ENCODE measurements around the gene SFTPD.
"Not testable (repeated sequence)": the region's sequence is repeated elsewhere in the genome, so short reads cannot be mapped to it uniquely, and the experiment has no call there.

The SFTPD gene

GRCh38 chr10:79923669-79924068 lies 25.2 kb downstream of the SFTPD start:
- no peak for DNase-seq

- no peak for DNase-seq
Observed at GRCh38 chr10:79923145-79923544, 25.8 kb downstream of the SFTPD start.

DNA sequence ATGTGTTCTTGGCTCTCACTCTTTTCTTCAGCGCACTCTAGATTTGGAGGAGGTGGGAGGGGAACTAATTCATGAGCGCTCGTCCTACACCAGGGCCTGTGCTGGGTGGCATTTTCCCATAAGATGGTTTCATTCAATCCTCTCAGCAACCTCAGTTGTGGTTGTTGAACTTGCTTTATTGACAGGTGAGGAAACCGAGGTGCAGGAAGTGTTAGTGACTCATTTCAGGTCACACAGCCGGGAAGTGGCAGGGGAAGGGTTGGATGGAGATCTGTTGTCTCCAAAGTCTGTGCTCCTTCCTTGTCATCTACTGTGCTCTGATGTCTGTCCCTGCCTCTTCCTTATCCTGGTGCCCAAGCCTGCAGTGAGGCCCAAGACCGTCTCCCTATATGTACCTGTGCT lies 26.9 kb downstream of the SFTPD start:
- not testable (repeated sequence) for DNase-seq

- DNase-seq: not testable (repeated sequence)
Observed at GRCh38 chr10:79915838-79916237, 33.1 kb downstream of the SFTPD start.

- DNase-seq: not testable (repeated sequence)
Observed at GRCh38 chr10:79914512-79914911, 34.4 kb downstream of the SFTPD start.

- no peak for DNase-seq
Observed at GRCh38 chr10:79910836-79911235, 38.1 kb downstream of the SFTPD start.

- DNase-seq: no peak
Observed at GRCh38 chr10:79910344-79910743, 38.6 kb downstream of the SFTPD start.

- peak; percentile 46 for DNase-seq
Observed at GRCh38 chr10:79905322-79906314, 43.3 kb downstream of the SFTPD start.

GRCh38 chr10:79904671-79905321 lies 44.1 kb downstream of the SFTPD start:
- no peak for DNase-seq

GRCh38 chr10:79901571-79901970 lies 47.3 kb downstream of the SFTPD start:
- DNase-seq: not testable (repeated sequence)

- no peak for DNase-seq
Observed at GRCh38 chr10:79898597-79899325, 50.1 kb downstream of the SFTPD start.

GRCh38 chr10:79892896-79893295 lies 56.0 kb downstream of the SFTPD start:
- DNase-seq: not testable (repeated sequence)

DNA sequence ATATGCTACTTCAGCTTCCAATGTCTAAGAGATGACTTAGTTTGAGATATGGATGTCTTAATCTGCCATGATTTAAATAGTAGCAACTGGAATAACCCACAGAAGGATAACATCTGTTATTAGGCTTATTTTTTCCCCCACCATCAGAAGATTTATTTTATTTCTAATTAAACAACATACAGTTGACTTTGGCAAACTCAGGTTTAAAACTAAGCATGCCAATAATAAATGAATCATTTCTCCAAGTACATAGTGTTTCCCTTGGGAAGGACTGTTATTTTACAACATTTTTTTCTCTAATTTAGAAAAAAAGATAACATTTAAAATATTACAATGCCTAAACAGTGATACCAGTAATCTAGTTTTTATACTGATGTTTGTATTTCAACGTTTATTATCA lies 58.4 kb downstream of the SFTPD start:
- DNase-seq: no peak

DNA sequence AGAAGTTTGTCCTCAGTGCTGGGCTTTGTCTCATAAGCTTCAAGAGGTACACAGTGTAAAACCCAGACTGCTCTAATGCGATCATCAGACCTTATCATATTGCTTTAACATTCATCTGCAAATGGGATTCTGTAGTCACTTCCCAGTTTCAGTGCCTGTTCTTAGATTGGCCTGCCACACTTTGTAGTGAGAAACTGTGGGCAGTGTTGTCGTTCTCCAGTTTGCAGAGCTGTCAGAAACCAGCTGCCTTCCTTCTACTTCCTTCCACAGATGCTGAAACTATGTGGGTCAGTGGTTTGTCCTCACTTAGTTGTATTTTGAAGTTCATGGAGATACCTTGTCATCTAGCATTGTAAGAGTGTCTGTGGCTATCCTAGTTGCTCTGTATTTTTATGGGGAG lies 59.9 kb downstream of the SFTPD start:
- DNase-seq: not testable (repeated sequence)
